OCI-LY7 (cell line): ENCODE measurements around the gene IRF1.

Experiments
- CTCF ChIP-seq: fragments of 200-600 bp; sonication (generic); conservative IDR thresholded peaks from 2 replicates; pipeline ENCODE4 v1.5.1; 2014; ENCODE audit warnings: mild to moderate bottlenecking, antibody characterized with exemption, low read length, moderate library complexity, mixed read lengths
- EZH2phosphoT487 ChIP-seq: fragments of 200-600 bp; sonication (generic); IDR thresholded peaks from 2 replicates; pipeline ENCODE4 v1.6.1; 2018; ENCODE audit warnings: low read depth, borderline replicate concordance, mild to moderate bottlenecking, mixed run types, antibody characterized with exemption, low read length, moderate library complexity, mixed read lengths

DNA sequence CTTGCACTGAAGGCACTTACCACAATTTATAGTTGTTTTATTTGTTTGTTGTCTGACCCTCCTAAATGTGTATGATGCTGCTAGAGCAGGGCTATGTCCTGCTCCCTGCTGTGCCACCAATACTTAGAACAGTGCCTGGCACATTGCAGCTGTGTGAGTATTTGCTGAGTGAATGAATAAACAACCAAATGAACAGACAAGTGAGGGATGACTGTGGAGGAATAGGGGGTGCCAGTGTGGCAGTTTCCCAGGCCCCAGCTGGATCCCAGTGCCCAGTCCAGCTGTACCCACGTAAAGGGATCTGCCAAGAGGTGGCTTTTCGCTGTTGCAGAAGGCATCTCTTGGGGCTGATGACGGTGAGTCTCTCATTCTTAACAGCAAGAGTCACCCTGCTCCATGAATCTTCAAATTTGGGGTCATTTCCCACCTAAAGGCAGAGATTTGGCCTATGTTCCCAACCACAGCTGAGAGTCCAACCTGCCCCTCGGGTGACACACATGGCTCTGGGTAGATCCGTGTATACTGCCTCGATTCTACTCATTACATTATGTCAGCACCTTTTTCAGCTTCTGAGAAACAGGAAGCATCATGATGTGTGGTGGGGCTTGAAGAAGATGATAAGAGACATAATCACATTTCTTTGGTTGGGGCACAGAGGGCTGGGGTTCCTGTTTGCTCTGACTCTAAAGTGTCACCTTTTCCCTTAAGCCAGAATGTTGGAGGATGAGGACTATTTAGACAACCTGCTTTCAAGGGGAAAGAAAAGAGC lies 38.5 kb upstream of the IRF1 start:
- TF ChIP-seq CTCF (no peak), EZH2phosphoT487 (no peak)
